Mesendoderm (in vitro differentiated cells): Measurements from ENCODE around the gene KDR.

Experiments used
- DNase-seq: peaks from one replicate; pipeline ENCODE4 v3.0.0; 2013
- H2AK5ac ChIP-seq: 2 replicates; pipeline ENCODE4 v1.6.1; 2013; ENCODE audit warnings: low read length, inconsistent platforms
- H2BK120ac ChIP-seq: 2 replicates; pipeline ENCODE4 v1.6.1; 2013; ENCODE audit warnings: low read depth, mild to moderate bottlenecking, low read length, moderate library complexity, mixed read lengths
- H2BK15ac ChIP-seq: replicated peaks from 2 replicates; pipeline ENCODE4 v1.6.1; 2013; ENCODE audit warnings: low read depth, mild to moderate bottlenecking, moderate library complexity
- H2BK5ac ChIP-seq: 2 replicates; pipeline ENCODE4 v1.6.1; 2013; ENCODE audit warnings: low read length, inconsistent platforms
- H3K18ac ChIP-seq: 2 replicates; pipeline ENCODE4 v1.6.1; 2013; ENCODE audit warnings: mild to moderate bottlenecking, low read length, mixed read lengths
- H3K23ac ChIP-seq: one replicate; pipeline ENCODE4 v1.6.1; 2013; ENCODE audit warnings: low read length
- H3K27ac ChIP-seq: 2 replicates; pipeline ENCODE4 v1.5.1; 2013; ENCODE audit warnings: low read depth, mild to moderate bottlenecking, inconsistent platforms, low read length, moderate library complexity
- H3K27me3 ChIP-seq: 2 replicates; pipeline ENCODE4 v1.6.1; 2013; ENCODE audit warnings: low read length, control low read depth, mild to moderate bottlenecking, inconsistent platforms; ENCODE audit not compliant: insufficient read depth, poor library complexity
- H3K36me3 ChIP-seq: 2 replicates; pipeline ENCODE4 v1.6.1; 2013; ENCODE audit warnings: low read length, inconsistent platforms; ENCODE audit not compliant: control insufficient read depth, insufficient read depth
- H3K4ac ChIP-seq: one replicate; pipeline ENCODE4 v1.6.1; 2013; ENCODE audit warnings: low read depth, mild to moderate bottlenecking, low read length, moderate library complexity
- H3K4me1 ChIP-seq: 2 replicates; pipeline ENCODE4 v1.6.1; 2013; ENCODE audit warnings: low read depth, low read length, inconsistent platforms; ENCODE audit not compliant: control insufficient read depth
- H3K4me2 ChIP-seq: 2 replicates; pipeline ENCODE4 v1.6.1; 2013; ENCODE audit warnings: low read length
- H3K4me3 ChIP-seq: 2 replicates; pipeline ENCODE4 v1.5.1; 2013; ENCODE audit warnings: mild to moderate bottlenecking, low read length
- H3K56ac ChIP-seq: one replicate; pipeline ENCODE4 v1.6.1; 2013; ENCODE audit warnings: low read length
- H3K79me1 ChIP-seq: 2 replicates; pipeline ENCODE4 v1.6.1; 2013; ENCODE audit warnings: low read length, inconsistent platforms
- H3K79me2 ChIP-seq: 2 replicates; pipeline ENCODE4 v1.6.1; 2013; ENCODE audit warnings: mild to moderate bottlenecking, low read length; ENCODE audit not compliant: control insufficient read depth, insufficient read depth
- H3K9ac ChIP-seq: 2 replicates; pipeline ENCODE4 v1.6.1; 2013; ENCODE audit warnings: low read length, inconsistent platforms
- H4K5ac ChIP-seq: one replicate; pipeline ENCODE4 v1.6.1; 2013; ENCODE audit warnings: low read length
- H4K8ac ChIP-seq: one replicate; pipeline ENCODE4 v1.6.1; 2013; ENCODE audit warnings: low read depth, mild to moderate bottlenecking, control low read depth, low read length, moderate library complexity
- WGBS: extraction: QIAGEN DNeasy Blood & Tissue Kit; methylation state at CpG from one replicate; pipeline ENCODE4 v1.1.7; 2013; ENCODE audit warnings: low lambda C conversion rate, missing lambda C conversion rate; ENCODE audit not compliant: insufficient coverage; ENCODE audit errors: extremely low coverage; 5-methylcytosine and 5-hydroxymethylcytosine counted together

The KDR gene

DNA sequence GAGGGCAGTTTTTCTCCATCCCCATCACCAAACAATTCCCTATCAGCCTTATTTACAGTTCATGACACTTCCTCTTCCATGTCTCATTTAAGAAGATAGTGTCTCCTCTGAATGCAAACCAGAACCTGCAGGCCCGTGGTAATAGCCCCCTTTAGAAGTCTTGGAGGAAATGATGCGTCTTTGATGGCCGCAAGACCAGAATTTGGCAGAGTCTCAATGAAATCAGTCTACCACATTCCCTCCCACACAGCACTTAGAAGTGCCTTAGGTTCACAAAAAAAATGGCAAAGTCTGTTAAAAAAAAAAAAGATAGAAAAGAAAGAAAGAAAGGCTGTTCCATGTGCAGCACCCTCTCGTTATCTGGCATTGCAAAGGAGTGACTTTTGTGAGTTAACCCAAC, 2.1 kb upstream of the KDR start:
- H2BK5ac ChIP-seq = no peak overlapping the region
- H3K79me2 ChIP-seq = peaks cover 24% of the 10 kb centered on the region
- no peak for DNase-seq
- H2AK5ac ChIP-seq = no peak overlapping the region
- H2BK120ac ChIP-seq = no peak overlapping the region
- no peak overlapping the region for H3K4me3 ChIP-seq
- no peak overlapping the region for H4K8ac ChIP-seq
- no peak overlapping the region for H3K9ac ChIP-seq
- H3K27ac ChIP-seq = no peak overlapping the region
- WGBS = no CpG with 5 or more reads among the region's 4 CpGs
- no peaks in the 10 kb centered on the region for H3K4me1 ChIP-seq
- H3K27me3 ChIP-seq = no peaks in the 10 kb centered on the region
- H4K5ac ChIP-seq = no peak overlapping the region
- H3K4ac ChIP-seq = no peak overlapping the region
- no peak overlapping the region for H3K56ac ChIP-seq
- no peak overlapping the region for H2BK15ac ChIP-seq
- no peaks in the 10 kb centered on the region for H3K79me1 ChIP-seq
- no peak overlapping the region for H3K4me2 ChIP-seq
- H3K18ac ChIP-seq = no peak overlapping the region
- no peak overlapping the region for H3K23ac ChIP-seq
- H3K36me3 ChIP-seq = no peaks in the 10 kb centered on the region

DNA sequence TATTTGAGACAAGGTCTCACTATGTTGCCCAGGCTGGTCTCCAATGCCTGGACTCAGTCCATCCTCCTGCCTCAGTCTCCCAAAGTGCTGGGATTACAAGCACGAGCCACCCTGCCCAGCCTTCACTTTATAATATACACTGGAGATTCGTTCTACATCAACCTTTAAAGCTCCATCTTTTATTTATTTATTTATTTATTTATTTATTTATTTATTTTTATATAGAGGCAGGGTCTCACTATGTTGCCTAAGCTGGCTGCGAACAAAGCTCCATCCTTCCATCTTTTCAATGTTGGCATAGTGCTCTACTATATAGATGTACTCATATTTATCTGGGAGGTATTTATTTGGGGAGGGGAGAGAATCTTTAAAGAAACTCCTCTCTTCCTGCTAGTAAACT, 1.7 kb upstream of the KDR start:
- no peak overlapping the region for H3K4me2 ChIP-seq
- no peak overlapping the region for H3K4ac ChIP-seq
- H2BK120ac ChIP-seq = no peak overlapping the region
- no peak overlapping the region for H2BK15ac ChIP-seq
- no peak overlapping the region for H4K8ac ChIP-seq
- H2BK5ac ChIP-seq = no peak overlapping the region
- H3K23ac ChIP-seq = no peak overlapping the region
- no CpG with 5 or more reads among the region's 3 CpGs for whole genome bisulfite sequencing
- no peaks in the 10 kb centered on the region for H3K27me3 ChIP-seq
- no peak for DNase-seq
- no peaks in the 10 kb centered on the region for H3K79me1 ChIP-seq
- no peak overlapping the region for H4K5ac ChIP-seq
- no peak overlapping the region for H3K27ac ChIP-seq
- no peak overlapping the region for H2AK5ac ChIP-seq
- H3K4me3 ChIP-seq = no peak overlapping the region
- H3K18ac ChIP-seq = no peak overlapping the region
- no peaks in the 10 kb centered on the region for H3K4me1 ChIP-seq
- no peak overlapping the region for H3K56ac ChIP-seq
- H3K79me2 ChIP-seq = peaks cover 28% of the 10 kb centered on the region
- no peaks in the 10 kb centered on the region for H3K36me3 ChIP-seq
- H3K9ac ChIP-seq = no peak overlapping the region

- Histone ChIP-seq H2BK5ac (no peak overlapping the region), H2AK5ac (no peak overlapping the region), H2BK15ac (no peak overlapping the region), H3K4me3 (peak overlapping the region; percentile 80), H3K27me3 (no peaks in the 10 kb centered on the region), H3K4me1 (no peaks in the 10 kb centered on the region), H3K4me2 (peak overlapping the region; percentile 87), H3K79me1 (no peaks in the 10 kb centered on the region), H4K8ac (no peak overlapping the region), H3K36me3 (no peaks in the 10 kb centered on the region), H3K9ac (peak overlapping the region; percentile 72), H3K18ac (peak overlapping the region; percentile 9), H3K79me2 (peaks cover 34% of the 10 kb centered on the region), H4K5ac (no peak overlapping the region), H3K56ac (peak overlapping the region; percentile 86), H3K23ac (no peak overlapping the region), H3K27ac (no peak overlapping the region), H3K4ac (no peak overlapping the region), H2BK120ac (no peak overlapping the region)
- no CpG with 5 or more reads among the region's 32 CpGs for WGBS
- peak; percentile 42 for DNase-seq
Measured at GRCh38 chr4:55125763-55126541, 557 bp upstream of the KDR start.

- Histone ChIP-seq H3K56ac (peak overlapping the region; percentile 89), H3K4me1 (no peaks in the 10 kb centered on the region), H2BK15ac (no peak overlapping the region), H3K36me3 (no peaks in the 10 kb centered on the region), H3K4ac (no peak overlapping the region), H3K18ac (no peak overlapping the region), H3K9ac (peak overlapping the region; percentile 89), H3K4me2 (peak overlapping the region; percentile 78), H3K4me3 (peak overlapping the region; percentile 57), H3K23ac (no peak overlapping the region), H3K79me1 (no peaks in the 10 kb centered on the region), H3K27me3 (no peaks in the 10 kb centered on the region), H3K79me2 (peaks cover 40% of the 10 kb centered on the region), H2BK120ac (no peak overlapping the region), H4K8ac (no peak overlapping the region), H3K27ac (no peak overlapping the region), H2AK5ac (no peak overlapping the region), H4K5ac (no peak overlapping the region), H2BK5ac (no peak overlapping the region)
- no CpG with 5 or more reads among the region's 34 CpGs for WGBS
- DNase-seq = peak; percentile 65
Measured at GRCh38 chr4:55124322-55125076, 896 bp downstream of the KDR start.

- WGBS = no CpG with 5 or more reads among the region's 6 CpGs
- Histone ChIP-seq H3K9ac (peak overlapping the region; percentile 89), H3K4ac (no peak overlapping the region), H3K18ac (no peak overlapping the region), H3K4me2 (peak overlapping the region; percentile 32), H3K36me3 (no peaks in the 10 kb centered on the region), H3K27me3 (no peaks in the 10 kb centered on the region), H3K4me3 (peak overlapping the region; percentile 57), H2BK5ac (no peak overlapping the region), H2AK5ac (no peak overlapping the region), H3K56ac (peak overlapping the region; percentile 38), H2BK15ac (no peak overlapping the region), H4K8ac (no peak overlapping the region), H2BK120ac (no peak overlapping the region), H3K79me1 (no peaks in the 10 kb centered on the region), H3K27ac (no peak overlapping the region), H3K23ac (no peak overlapping the region), H4K5ac (no peak overlapping the region), H3K4me1 (no peaks in the 10 kb centered on the region), H3K79me2 (peaks cover 41% of the 10 kb centered on the region)
- peak; percentile 10 for DNase-seq
Measured at GRCh38 chr4:55123791-55124190, 1.6 kb downstream of the KDR start.
